Retinal pigment epithelial cell (primary cell): Measurements from ENCODE around the gene DSCAML1.

ENCODE experiments used
- DNase-seq: peaks from one replicate; pipeline ENCODE4 v3.0.0-alpha.2; 2010; ENCODE audit warnings: low read depth
- H3K4me3 ChIP-seq: 2 replicates; pipeline ENCODE4 v1.5.1; 2011; ENCODE audit warnings: mild to moderate bottlenecking, low read length, control low read depth, moderate library complexity
- TF ChIP-seq, protein P1 (sequence below): conservative IDR thresholded peaks from 2 replicates; pipeline ENCODE4 v1.5.1; 2011; ENCODE audit warnings: low read depth, low read length, control low read depth, inconsistent platforms

DSCAML1 gene

DNA sequence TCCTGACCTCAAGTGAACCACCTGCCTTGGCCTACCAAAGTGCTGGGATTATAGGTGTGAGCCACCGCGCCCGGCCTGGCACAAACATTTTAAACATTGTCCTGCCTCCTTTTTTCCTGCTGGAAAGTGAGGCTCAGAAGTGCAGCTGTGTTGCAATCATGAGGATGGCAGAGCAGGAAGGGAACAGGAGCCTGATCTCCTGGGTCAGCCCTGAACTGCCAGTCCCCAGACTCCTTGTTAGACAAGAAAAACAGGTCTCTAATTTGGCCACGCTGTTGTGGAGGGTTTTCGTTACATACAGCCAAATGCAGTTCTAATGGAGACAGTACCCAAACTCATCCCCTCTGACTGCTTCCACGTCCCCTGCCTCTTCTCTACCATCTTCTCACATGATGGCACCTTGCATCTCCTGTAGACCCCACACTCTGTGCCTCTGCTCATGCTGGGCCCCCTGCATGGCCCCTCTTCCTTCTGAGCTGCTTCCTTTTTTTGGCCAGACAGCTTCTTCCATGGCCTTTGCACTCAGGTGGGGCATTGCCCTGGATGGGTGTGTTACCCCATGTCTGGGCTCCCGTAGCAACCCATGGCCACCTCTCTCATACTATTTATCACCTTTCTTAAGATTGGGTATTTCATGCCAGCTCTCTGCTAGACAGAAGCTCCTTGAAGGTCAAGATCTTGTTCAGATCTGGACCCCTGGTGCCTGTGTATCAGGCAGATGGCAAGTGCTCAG, 242.2 kb downstream of the DSCAML1 start:
- DNase-seq: no peak
- no peak overlapping the region for H3K4me3 ChIP-seq
- TF ChIP-seq, protein P1, sequence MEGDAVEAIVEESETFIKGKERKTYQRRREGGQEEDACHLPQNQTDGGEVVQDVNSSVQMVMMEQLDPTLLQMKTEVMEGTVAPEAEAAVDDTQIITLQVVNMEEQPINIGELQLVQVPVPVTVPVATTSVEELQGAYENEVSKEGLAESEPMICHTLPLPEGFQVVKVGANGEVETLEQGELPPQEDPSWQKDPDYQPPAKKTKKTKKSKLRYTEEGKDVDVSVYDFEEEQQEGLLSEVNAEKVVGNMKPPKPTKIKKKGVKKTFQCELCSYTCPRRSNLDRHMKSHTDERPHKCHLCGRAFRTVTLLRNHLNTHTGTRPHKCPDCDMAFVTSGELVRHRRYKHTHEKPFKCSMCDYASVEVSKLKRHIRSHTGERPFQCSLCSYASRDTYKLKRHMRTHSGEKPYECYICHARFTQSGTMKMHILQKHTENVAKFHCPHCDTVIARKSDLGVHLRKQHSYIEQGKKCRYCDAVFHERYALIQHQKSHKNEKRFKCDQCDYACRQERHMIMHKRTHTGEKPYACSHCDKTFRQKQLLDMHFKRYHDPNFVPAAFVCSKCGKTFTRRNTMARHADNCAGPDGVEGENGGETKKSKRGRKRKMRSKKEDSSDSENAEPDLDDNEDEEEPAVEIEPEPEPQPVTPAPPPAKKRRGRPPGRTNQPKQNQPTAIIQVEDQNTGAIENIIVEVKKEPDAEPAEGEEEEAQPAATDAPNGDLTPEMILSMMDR: no peak

DNA sequence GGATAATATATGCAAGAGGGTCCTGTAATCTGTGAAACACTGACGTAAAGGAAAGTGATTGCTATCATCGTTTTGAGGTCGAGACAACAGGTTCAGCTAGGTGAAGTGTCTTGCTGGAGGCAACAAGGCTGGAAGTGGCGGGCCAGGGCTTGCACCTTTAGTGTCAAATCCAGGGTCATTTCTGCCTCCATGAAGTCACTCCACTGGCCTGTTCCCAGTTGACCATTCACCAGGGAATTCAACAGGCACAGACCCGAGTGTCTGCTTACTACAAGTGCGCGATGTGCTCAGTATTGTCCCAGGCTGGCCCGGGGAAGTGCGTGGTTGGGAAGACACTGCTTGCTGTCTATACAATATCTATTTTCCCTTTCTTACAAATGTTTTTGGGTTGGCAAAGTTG, 244.4 kb downstream of the DSCAML1 start:
- DNase-seq: no peak
- TF ChIP-seq, protein P1: no peak
- H3K4me3 ChIP-seq: no peak overlapping the region

DNA sequence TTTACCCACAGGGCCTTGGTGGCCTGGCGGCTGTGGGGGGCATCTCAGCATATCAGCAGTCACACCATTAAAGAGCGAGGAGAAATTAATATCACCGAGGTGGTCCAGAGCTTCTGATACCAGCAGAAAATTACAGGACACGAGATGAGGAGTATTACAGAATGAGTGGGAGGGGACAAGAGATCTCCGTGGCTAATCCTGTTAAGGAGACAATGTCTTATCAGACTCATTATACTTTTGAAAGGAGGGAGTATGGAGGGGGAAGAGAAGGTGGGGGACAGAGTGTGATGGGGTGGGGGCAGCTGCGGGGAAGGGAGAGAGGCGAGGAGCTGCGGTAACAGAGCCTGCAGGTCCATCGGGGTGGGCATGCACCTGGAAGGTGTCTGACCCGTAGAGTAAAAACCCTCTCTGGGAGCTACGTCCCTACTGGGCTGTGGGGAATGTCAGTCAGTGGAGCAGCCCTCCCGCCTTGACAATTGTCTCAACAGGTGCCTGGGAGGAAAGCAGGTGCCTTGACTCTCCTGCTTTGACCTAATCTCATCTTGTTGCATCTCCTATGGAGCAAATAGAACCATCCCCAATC, 245.2 kb downstream of the DSCAML1 start:
- TF ChIP-seq, protein P1: no peak
- no peak overlapping the region for H3K4me3 ChIP-seq
- DNase-seq: no peak

DNA sequence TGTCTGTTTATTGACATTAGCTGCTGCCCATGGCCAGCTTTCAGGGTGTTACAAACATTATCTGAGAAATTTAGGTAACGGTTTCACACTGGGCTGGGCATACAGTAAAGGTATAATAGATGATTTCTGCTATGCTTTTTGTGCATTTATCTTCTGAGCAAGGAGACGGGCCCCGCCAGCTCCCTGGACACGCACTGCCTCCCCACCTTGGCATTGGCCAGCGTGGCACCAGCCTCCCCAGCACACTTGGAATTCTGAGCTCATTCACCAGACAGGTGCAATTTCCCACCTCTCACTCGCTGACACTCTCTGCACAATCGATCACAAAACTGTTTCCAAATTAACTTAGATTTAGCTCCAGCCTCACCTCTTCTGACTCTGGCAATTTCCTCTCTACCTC, 246.6 kb downstream of the DSCAML1 start:
- TF ChIP-seq, protein P1: no peak
- DNase-seq: no peak

DNA sequence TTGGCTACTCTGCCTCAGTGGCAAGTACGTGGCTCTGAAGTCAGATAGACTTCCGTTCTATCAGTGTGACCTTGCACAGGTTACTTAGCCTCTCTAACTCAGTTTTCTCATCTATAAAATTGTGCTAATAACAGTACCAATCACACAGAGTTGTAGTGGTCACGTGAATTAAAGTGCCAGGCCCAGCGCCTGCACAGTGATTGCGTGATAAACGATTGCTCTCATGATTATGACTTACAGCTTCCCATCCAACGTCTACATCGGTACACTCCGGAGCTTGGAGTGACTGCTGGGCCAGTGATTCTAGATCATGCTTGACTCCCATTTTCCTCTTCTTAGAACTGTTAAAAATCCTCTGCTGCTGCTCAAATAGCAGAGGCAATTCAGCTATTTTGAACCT, 247.6 kb downstream of the DSCAML1 start:
- TF ChIP-seq, protein P1: no peak
- H3K4me3 ChIP-seq: no peak overlapping the region
- no peak for DNase-seq

More for the DNA sequence above, 246.6 kb downstream of the DSCAML1 start:
- no peak overlapping the region for H3K4me3 ChIP-seq

DNA sequence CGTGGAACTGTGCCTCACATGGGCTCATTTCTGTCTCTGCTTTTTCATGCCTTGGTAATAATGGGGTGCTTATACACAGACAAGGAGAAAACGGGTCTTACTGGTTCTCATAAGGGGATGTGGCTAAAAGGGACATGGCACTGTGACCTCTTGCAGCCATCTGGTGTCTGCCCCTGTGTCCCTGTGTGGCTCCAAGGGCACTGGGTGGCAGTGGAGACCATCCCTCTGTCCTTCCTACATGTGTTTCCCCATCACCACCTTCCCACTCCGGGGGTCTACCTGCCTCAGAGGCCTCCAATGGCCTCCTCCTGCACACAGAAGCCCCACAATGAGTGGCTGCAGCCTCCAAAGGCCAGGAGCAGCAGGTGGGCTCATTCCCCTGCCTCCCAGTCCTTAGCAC, 248.1 kb downstream of the DSCAML1 start:
- no peak for DNase-seq
- no peak overlapping the region for H3K4me3 ChIP-seq
- TF ChIP-seq, protein P1: no peak

DNA sequence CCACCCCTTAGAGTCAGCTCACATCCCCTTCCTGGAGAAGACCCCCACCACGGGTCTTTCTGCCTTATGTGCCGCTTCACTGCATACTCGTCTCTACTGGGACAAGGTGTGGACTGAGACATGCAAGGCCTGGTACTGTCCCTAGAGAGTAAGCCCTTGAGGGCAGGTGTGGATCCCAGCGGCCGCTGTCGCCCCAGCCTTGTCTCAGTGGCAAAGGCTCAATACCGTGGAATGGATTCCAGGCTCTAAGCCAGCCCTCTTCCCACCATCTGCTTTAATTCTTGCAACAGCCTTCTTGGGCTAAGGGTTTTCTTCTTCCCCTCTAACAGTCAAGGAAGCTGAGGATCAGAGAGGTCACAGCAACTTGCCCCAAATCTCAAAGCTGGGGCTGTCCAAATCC, 249.1 kb downstream of the DSCAML1 start:
- TF ChIP-seq, protein P1: no peak
- no peak for DNase-seq
- H3K4me3 ChIP-seq: no peak overlapping the region
